GM12878 (cell line): ENCODE measurements around the gene THADA. TPM values are rescaled to one million over a fixed set of nuclear protein-coding genes. Genes with fewer than 3 reads are reported as not detected.
A peak's percentile ranks its signal among the peaks of the same experiment; 100 is the strongest.

ENCODE experiments used
- BACH1 ChIP-seq: fragments of 450-650 bp; IDR thresholded peaks from 2 replicates; pipeline ENCODE4 v1.6.1; 2017; ENCODE audit warnings: mild to moderate bottlenecking, borderline replicate concordance
- GABPA ChIP-seq: IDR thresholded peaks from 2 replicates; pipeline ENCODE4 v1.6.1; 2014; ENCODE audit warnings: antibody characterized with exemption, low read depth, mild to moderate bottlenecking, inconsistent platforms
- PBX3 ChIP-seq: IDR thresholded peaks from 2 replicates; pipeline ENCODE4 v1.6.1; 2011; ENCODE audit warnings: mild to moderate bottlenecking, low read depth, low read length, moderate library complexity; ENCODE audit not compliant: insufficient replicate concordance
- SREBF1 ChIP-seq: IDR thresholded peaks from 2 replicates; pipeline ENCODE4 v1.6.1; 2012; ENCODE audit warnings: mild to moderate bottlenecking, low read length
- USF1 ChIP-seq: IDR thresholded peaks from 2 replicates; pipeline ENCODE4 v1.6.1; 2011; ENCODE audit warnings: borderline replicate concordance, low read depth, mild to moderate bottlenecking, moderate library complexity, mixed read lengths, low read length; ENCODE audit not compliant: insufficient read depth; ENCODE audit errors: extremely low read length
- ZZZ3 ChIP-seq: IDR thresholded peaks from 2 replicates; pipeline ENCODE4 v1.6.1; 2011; ENCODE audit warnings: low read depth; ENCODE audit not compliant: control insufficient read depth, insufficient read length
- polyA plus RNA-seq, 11 experiments: library from polyadenylated mRNA; depleted of rRNA in 4 of 11; unstranded in 6 of 11; stranded (reverse) in 5 of 11; fragments of >200 nt; fragmentation: Nextera tagmentation in 4 of 11; fragmentation: Illumina TruSeq in 1 of 11; extraction: Ambion mirVana in 4 of 11; extraction: Trizol in 1 of 11; gene quantifications; 1 replicate in 1 of 11; 2 replicates in 10 of 11; pipeline versions ENCODE4 v1.2.1 to v1.2.3, GENCODE V29; 2011 to 2016; ENCODE audit warnings: inconsistent platforms in 2 of 11, missing spikeins in 2 of 11, low read depth in 1 of 11
- total RNA-seq, 4 experiments: library from RNA; depleted of rRNA in 3 of 4; stranded (reverse); fragments of >200 nt in 3 of 4; fragmentation: Illumina TruSeq in 1 of 4; extraction: Trizol in 1 of 4; gene quantifications; 2 replicates each; pipeline versions ENCODE4 v1.2.1 to v1.2.3, GENCODE V29; 2013 to 2021
- TF ChIP-seq, protein P1 (sequence below): IDR thresholded peaks from 2 replicates; pipeline ENCODE4 v1.6.1; 2012; ENCODE audit warnings: improper control_type of control experiment, low read depth, low read length; ENCODE audit not compliant: insufficient replicate concordance
- TF ChIP-seq, protein P2 (sequence below), 3 experiments: IDR thresholded peaks in 2 of 3; conservative IDR thresholded peaks in 1 of 3; 2 replicates each; pipeline ENCODE4 v1.5.1; 2011; ENCODE audit warnings: low read depth in 3 of 3, low read length in 3 of 3, mild to moderate bottlenecking in 3 of 3, control low read depth in 2 of 3, moderate library complexity in 2 of 3, inconsistent platforms in 1 of 3, mixed read lengths in 1 of 3; ENCODE audit not compliant: control insufficient read depth in 2 of 3, insufficient read depth in 1 of 3; ENCODE audit errors: extremely low read depth in 1 of 3
- TF ChIP-seq, protein P3 (sequence below): fragments of 450-650 bp; conservative IDR thresholded peaks from 2 replicates; pipeline ENCODE4 v1.6.1; 2017; ENCODE audit warnings: mild to moderate bottlenecking, moderate library complexity
- TF ChIP-seq, protein P4 (sequence below): fragments of 450-650 bp; formaldehyde crosslinking; IDR thresholded peaks from 2 replicates; pipeline ENCODE4 v1.4.0; 2020; ENCODE audit warnings: mild to moderate bottlenecking, moderate library complexity

The THADA gene
- total and polyA plus RNA-seq, 10 of the 15 experiments (the other 5 are each of a cell fraction or from before 2014, with no cell fraction given), result 14.6 to 33.2 (median 23.2) TPM

GRCh38 chr2:43224131-43224570 lies 371.7 kb downstream of the THADA start (continued):
- TF ChIP-seq, protein P1, sequence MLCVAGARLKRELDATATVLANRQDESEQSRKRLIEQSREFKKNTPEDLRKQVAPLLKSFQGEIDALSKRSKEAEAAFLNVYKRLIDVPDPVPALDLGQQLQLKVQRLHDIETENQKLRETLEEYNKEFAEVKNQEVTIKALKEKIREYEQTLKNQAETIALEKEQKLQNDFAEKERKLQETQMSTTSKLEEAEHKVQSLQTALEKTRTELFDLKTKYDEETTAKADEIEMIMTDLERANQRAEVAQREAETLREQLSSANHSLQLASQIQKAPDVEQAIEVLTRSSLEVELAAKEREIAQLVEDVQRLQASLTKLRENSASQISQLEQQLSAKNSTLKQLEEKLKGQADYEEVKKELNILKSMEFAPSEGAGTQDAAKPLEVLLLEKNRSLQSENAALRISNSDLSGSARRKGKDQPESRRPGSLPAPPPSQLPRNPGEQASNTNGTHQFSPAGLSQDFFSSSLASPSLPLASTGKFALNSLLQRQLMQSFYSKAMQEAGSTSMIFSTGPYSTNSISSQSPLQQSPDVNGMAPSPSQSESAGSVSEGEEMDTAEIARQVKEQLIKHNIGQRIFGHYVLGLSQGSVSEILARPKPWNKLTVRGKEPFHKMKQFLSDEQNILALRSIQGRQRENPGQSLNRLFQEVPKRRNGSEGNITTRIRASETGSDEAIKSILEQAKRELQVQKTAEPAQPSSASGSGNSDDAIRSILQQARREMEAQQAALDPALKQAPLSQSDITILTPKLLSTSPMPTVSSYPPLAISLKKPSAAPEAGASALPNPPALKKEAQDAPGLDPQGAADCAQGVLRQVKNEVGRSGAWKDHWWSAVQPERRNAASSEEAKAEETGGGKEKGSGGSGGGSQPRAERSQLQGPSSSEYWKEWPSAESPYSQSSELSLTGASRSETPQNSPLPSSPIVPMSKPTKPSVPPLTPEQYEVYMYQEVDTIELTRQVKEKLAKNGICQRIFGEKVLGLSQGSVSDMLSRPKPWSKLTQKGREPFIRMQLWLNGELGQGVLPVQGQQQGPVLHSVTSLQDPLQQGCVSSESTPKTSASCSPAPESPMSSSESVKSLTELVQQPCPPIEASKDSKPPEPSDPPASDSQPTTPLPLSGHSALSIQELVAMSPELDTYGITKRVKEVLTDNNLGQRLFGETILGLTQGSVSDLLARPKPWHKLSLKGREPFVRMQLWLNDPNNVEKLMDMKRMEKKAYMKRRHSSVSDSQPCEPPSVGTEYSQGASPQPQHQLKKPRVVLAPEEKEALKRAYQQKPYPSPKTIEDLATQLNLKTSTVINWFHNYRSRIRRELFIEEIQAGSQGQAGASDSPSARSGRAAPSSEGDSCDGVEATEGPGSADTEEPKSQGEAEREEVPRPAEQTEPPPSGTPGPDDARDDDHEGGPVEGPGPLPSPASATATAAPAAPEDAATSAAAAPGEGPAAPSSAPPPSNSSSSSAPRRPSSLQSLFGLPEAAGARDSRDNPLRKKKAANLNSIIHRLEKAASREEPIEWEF, result no peak
- peak; percentile 87 for TF ChIP-seq PBX3
- TF ChIP-seq, protein P2, sequence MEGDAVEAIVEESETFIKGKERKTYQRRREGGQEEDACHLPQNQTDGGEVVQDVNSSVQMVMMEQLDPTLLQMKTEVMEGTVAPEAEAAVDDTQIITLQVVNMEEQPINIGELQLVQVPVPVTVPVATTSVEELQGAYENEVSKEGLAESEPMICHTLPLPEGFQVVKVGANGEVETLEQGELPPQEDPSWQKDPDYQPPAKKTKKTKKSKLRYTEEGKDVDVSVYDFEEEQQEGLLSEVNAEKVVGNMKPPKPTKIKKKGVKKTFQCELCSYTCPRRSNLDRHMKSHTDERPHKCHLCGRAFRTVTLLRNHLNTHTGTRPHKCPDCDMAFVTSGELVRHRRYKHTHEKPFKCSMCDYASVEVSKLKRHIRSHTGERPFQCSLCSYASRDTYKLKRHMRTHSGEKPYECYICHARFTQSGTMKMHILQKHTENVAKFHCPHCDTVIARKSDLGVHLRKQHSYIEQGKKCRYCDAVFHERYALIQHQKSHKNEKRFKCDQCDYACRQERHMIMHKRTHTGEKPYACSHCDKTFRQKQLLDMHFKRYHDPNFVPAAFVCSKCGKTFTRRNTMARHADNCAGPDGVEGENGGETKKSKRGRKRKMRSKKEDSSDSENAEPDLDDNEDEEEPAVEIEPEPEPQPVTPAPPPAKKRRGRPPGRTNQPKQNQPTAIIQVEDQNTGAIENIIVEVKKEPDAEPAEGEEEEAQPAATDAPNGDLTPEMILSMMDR (IDR thresholded peaks at IDR 0.05 in 2 of 3, conservative IDR thresholded peaks at IDR 0.05 in 1 of 3; ENCODE audit: control insufficient read depth in 2 of 3, extremely low read depth in 1 of 3, insufficient read depth in 1 of 3, low read depth in 3 of 3, low read length in 3 of 3), result peak; percentile 49 to 65 (median 65)
- TF ChIP-seq USF1, result no peak
- no peak for TF ChIP-seq GABPA
- TF ChIP-seq, protein P3, sequence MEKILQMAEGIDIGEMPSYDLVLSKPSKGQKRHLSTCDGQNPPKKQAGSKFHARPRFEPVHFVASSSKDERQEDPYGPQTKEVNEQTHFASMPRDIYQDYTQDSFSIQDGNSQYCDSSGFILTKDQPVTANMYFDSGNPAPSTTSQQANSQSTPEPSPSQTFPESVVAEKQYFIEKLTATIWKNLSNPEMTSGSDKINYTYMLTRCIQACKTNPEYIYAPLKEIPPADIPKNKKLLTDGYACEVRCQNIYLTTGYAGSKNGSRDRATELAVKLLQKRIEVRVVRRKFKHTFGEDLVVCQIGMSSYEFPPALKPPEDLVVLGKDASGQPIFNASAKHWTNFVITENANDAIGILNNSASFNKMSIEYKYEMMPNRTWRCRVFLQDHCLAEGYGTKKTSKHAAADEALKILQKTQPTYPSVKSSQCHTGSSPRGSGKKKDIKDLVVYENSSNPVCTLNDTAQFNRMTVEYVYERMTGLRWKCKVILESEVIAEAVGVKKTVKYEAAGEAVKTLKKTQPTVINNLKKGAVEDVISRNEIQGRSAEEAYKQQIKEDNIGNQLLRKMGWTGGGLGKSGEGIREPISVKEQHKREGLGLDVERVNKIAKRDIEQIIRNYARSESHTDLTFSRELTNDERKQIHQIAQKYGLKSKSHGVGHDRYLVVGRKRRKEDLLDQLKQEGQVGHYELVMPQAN, result peak; percentile 60; the same call in 1 of the 2 replicates
- TF ChIP-seq, protein P4, sequence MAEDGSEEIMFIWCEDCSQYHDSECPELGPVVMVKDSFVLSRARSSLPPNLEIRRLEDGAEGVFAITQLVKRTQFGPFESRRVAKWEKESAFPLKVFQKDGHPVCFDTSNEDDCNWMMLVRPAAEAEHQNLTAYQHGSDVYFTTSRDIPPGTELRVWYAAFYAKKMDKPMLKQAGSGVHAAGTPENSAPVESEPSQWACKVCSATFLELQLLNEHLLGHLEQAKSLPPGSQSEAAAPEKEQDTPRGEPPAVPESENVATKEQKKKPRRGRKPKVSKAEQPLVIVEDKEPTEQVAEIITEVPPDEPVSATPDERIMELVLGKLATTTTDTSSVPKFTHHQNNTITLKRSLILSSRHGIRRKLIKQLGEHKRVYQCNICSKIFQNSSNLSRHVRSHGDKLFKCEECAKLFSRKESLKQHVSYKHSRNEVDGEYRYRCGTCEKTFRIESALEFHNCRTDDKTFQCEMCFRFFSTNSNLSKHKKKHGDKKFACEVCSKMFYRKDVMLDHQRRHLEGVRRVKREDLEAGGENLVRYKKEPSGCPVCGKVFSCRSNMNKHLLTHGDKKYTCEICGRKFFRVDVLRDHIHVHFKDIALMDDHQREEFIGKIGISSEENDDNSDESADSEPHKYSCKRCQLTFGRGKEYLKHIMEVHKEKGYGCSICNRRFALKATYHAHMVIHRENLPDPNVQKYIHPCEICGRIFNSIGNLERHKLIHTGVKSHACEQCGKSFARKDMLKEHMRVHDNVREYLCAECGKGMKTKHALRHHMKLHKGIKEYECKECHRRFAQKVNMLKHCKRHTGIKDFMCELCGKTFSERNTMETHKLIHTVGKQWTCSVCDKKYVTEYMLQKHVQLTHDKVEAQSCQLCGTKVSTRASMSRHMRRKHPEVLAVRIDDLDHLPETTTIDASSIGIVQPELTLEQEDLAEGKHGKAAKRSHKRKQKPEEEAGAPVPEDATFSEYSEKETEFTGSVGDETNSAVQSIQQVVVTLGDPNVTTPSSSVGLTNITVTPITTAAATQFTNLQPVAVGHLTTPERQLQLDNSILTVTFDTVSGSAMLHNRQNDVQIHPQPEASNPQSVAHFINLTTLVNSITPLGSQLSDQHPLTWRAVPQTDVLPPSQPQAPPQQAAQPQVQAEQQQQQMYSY (CRISPR knock-in tag), result no peak
- TF ChIP-seq BACH1, result peak; percentile 35; the same call in 1 of the 2 replicates
- TF ChIP-seq ZZZ3, result no peak
- no peak for TF ChIP-seq SREBF1
